Fibroblast of skin of scalp (primary cell): ENCODE data around the gene MVB12A.

ENCODE experiments used
- DNase-seq: peaks from one replicate; pipeline ENCODE4 v3.0.0-alpha.2; 2013

The MVB12A gene

GRCh38 chr19:17473041-17473440, 53.2 kb downstream of the MVB12A start:
- DNase-seq = peak; percentile 82
